Suppressor macrophage treated with lipopolysaccharide for 1 hour (primary cell): ENCODE results near the gene PSMB4.
"Not testable (repeated sequence)": the region's sequence is repeated elsewhere in the genome, so short reads cannot be mapped to it uniquely, and the experiment has no call there.

Experiments
- DNase-seq, 3 donors: peaks; one replicate each; pipeline ENCODE4 v3.0.0-alpha.2; 2020 to 2022

Gene PSMB4

DNA sequence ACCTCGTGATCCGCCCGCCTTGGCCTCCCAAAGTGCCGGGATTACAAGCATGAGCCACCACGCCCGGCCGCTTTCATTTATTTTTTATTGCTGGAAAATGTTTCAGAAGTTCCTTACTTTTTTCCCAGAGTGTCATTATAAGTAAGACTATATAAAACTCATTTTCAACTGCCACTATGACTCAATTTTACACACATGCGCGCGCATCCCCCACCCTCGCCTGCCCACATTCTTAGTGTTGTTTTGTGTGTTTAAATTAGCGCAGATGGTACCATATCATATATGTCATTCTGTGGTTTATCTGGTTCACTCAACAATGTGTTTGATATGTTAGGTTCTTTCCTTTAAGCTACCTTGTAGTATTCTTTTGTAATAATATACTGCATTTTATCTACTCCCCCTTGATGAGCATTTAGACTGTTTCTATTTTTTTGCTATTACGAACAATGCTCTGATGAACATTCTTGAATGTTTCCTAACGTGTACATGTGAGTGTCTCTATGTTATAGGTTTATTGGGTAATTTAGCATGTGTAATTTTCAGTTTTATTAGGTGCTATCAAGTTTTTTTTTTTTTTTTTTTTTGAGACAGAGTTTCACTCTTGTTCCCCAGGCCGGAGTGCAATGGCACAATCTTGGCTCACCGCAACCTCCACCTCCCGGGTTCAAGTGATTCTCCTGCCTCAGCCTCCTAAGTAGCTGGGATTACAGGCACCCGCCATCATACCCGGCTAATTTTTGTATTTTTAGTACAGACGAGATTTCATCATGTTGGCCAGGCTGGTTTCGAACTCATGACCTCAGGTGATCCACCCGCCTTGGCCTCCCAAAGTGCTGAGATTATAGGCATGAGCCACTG is 8.9 kb upstream of the PSMB4 start:
- DNase-seq, result not testable (repeated sequence)

DNA sequence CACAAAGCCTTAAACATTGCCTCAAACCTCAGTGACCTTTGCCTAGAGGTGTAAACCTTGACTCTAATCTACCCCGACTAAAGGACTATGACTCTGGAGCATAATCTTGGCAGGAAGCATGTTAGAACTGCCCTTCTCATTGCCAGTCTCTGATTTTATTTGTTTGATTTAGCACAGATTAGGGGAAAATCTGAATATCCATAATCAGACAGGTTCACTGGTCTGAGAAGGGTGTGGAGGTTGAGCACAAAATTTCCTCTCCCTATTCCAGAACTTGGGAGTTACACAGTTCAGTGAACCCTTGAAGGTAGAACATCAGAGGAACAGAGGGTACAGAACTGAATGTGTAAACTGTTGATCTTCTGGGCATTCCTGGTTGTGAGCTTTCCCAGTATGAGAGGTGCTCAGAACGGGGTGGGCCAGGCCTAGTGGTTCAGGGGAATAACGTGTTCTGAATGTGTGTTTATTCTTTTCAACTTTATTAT is 8.3 kb upstream of the PSMB4 start:
- no peak for DNase-seq

DNA sequence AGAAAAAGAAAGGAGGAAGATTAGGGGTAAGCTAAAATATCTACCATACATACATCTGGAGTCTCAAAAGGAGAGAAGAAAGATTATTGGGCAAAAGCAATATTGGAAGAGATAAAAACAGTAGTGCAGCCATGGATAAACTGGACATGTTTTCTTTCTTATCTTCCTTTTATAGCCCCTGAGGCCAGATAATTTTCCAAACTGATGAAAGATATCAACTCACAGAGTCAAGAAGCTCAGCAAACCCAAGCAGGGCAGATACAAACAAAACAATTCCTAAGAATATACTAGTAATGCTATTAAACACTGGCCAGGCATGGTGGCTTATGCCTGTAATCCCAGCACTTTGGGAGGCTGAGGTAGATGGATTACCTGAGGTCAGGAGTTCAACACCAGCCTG is 5.8 kb upstream of the PSMB4 start:
- DNase-seq, result no peak

DNA sequence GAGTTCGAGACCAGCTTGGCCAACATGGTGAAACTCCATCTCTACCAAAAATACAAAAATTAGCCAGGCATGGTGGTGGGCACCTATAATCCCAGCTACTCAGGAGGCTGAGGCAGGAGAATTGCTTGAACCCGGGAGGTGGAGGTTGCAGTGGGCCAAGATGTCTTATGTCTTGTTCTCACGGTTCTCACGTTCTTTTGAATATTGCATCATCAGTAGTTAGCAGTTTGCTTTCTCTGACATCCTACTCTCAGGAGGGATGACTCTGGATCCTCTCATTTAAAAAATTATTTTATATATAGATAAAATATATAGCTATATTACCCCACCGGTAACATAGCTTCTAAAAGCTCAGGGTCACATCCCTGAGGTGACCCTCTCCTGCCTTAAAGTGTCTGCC is 3.1 kb upstream of the PSMB4 start:
- DNase-seq, result not testable (repeated sequence)

DNA sequence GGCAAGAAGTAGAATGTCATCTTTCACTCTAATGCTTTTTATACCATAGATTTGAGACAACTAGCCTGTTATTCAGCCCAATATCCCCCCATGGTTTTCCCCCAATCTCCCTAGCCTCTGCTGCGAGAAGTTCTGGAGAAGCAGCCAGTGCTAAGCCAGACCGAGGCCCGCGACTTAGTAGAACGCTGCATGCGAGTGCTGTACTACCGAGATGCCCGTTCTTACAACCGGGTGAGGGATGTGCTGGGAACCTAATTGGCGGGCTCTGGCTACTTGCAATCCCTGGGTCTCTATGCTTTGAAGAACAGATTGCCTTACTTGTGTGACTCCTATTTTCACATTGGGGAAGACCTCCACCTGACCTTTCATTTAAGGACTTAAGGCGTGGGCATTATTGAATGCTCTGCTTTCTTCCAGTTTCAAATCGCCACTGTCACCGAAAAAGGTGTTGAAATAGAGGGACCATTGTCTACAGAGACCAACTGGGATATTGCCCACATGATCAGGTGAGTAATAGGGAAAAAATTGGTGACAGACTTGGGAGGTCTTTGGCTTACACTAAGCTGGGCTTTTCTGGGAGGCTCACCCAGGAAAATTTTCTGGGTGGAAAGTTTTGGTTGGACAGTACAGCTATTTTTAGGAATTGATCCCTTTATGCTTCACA is 1.9 kb downstream of the PSMB4 start:
- peak in 2 of 3 donors; percentile 7 for DNase-seq

DNA sequence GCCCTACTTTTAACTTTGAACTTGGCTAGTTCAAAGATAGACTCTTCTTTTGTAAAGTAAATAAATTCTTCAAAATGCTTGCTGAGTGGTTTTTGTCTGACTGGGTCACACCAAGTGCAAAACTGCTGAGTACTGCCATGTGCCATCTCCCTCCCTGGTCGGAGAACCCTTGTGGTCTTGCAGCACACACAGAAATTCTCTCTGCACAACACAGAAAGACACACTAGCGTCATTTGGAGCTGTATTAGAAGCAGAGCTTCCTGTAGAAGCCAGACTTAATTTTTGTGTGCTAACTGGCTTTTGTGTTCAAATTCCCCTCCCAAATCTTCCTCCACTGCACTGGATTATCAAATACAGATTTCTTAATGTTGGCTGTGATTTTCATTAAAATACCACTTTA is 2.5 kb downstream of the PSMB4 start:
- no peak for DNase-seq

DNA sequence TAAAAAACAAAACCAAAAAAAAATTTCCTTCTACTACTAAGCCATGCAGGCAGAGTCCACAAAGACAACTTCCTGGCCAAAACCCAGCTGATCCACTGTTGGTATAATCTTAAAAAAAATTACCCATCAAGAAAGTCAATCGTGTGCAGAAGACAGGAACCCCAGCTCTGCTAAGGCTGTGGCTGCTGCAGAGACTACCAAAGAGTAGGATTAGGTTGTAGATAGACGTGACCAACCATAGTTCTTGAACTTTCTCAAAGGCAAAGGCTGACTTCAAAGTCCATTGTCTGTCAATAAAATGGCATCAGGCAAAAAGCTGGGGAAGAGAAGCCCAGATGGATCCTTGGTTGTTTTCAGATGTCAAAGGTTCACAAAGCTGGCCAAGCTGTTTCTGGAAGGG is 3.4 kb downstream of the PSMB4 start:
- no peak for DNase-seq

DNA sequence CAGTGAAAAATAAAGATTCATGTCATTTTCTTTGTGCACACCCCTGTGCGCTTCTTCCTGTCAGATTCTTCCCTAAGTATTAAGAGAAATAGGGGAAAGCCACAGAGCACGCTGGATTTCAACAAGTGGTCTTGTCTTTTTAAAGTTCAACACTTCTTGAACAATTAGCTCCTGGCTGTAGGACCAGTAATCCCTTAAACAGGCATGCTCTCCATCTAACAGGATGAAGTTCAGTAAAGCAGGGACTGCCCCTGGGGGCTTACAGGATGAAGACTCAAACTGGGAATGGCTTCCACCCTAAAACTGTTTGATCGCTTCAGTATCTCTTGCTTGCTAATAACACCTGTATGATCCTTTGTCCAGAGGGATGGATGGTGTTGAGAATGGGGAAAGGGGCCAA is 4.2 kb downstream of the PSMB4 start:
- no peak for DNase-seq

DNA sequence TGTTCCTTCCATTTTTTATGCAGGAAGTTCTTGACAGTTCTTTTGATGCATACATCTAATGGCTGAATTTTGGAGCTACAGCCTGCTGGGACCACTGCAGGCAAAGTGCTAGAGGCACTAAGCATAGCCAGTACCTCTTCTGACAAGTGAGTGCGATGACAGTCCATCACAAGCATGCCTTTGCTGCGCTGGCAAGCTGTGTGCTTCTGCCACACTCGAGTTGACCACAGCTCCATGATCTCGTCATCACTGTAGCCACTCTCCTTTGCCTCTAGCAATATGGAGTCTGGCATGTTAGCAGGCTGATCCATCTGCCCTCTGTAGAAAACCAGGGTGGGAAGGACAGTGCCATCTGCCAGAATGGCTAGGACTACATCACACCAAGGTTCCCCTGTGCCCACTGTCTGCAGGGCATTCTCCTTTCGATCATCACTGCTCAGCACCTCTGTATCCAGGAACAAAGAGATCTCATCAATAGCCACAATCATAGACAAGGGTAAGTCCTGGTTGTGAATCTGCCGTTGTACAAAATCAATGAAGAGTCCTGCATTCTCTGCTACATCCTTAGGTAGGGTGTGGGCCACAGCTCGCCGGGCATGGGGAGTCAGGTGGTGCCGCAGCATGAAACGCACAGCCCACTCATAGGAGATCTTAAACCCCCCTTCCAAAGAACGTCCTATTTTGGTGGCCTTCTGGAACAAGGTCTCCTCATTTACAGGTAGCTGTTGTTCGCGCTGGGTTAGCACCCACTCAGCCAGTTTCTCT is 6.0 kb downstream of the PSMB4 start:
- DNase-seq, result no peak

DNA sequence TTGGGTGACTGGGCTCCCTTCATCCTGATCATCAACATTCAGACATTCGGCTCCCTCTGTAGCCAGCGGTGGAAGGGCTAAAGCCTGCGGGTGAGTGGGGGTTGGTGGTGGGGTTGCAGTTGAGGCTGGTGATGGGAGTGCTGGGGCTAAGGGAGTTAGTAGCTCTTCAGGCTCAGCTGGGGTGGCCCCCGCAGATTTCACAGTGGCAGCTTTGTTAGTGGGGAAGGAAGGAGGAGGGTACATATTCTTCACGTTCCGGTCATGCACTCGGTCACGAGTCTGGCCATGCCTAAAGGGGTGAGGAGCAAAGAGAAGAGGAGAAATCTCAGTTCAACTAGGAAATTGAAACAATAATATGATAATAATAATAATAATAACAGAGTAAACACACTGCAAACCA is 6.8 kb downstream of the PSMB4 start:
- DNase-seq, result no peak

DNA sequence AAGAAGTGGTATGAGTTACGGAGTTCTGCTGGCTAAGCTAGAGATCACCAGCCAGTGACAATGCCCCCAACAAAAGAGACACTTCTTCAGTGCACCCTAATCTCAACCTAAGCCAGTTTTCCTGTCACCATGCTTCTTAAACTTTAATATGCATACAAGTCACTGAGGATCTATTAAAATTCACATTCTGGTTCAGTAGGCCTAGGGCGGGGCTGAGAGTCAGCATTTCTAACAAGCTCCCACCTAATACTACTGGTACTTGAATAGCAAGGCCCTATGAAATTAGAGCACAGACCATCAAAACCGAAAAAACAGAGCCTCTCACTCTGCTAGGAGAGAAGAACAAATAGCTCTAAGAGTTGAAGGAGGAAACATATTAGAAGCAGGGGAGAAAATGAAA is 7.9 kb downstream of the PSMB4 start:
- no peak for DNase-seq

DNA sequence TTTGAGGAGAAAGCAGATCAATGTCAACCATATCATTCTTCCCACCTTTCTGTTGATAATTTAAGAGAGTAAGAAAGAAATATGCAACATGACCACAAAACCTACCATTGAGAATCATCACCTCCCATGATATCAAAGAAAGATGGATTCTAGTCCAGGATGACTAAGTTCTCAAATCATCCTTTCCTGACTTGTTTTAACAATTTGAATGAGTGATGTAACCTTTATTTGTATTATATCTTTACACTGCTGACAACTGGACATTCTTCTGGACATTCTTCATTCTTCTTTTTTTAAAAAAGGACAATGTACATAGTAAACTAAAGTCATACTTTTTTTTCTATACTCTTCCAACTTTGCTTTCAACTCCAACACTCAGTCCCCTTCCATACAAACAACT is 9.5 kb downstream of the PSMB4 start:
- no peak for DNase-seq

DNA sequence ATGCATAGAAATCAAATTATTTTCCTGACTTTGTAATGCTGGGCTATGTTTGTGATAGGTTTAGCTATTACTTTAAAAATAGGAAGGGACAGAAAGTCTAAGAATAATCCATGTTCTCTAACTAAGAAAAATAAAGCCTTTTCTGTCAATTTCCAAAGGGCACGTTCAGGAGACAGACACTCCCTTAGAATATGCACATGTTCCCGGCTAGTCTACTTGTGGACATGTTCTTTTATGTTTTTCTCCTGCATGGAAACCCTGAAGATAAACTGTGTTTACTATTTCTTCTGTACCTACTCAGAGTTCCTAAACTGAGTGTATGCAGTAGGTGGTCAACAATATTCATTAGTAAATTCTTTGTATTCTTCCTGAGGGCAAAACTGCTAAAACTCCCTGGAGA is 12.5 kb downstream of the PSMB4 start:
- no peak for DNase-seq

DNA sequence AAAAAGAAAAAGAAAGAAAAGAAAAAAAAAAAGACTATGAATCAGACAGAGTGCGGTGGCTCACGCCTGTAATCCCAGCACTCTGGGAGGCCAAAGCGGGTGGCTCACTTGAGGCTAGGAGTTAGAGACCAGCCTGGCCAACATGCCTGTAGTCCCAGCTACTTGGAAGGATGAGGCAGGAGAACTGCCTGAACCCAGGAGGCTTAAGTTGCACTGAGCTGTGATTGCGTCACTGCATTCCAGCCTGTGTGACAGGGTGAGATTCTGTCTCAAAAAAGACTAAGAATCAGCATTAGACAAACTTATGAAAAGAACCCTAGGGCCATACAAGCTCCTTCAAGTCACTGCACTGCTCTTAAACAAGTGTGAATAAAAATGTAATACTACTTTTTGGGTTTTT is 16.9 kb downstream of the PSMB4 start:
- DNase-seq, result no peak

DNA sequence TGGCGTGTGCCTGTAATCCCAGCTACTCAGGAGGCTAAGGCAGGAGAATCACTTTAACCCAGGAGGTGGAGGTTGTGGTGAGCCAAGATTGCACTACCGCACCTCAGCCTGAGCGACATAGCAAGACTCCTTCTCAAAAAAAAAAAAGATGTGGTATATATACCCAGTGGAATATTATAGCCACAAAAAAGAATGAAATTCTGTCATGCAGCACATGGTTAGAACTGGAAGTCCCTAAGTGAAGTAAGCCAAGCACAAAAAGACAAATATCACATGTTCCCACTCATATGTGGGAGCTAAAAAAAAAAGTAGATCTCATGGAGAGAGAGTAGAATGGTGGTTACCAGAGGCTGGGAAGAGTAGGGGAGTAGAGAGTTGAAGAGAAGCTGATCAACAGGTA is 18.7 kb downstream of the PSMB4 start:
- DNase-seq, result peak; percentile 30 to 52 (median 36)

DNA sequence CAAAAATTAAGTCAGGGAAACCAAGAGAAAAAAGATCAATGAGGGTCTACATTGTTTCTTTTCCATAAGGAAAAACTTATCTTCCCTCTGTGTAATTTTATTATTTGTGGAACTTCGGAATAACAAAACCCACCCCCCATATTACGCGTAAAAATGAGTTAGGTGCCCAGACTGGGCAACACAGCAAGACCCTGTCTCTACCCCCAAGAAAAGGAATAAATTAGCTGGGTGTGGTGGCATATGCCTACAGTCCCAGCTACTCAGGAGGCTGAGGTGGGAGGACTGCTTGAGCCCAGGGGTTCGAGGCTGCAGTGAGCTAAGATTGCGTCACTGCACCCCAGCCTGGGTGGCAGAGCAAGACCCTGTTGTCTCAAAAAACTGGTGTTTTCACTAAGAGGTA is 20.4 kb downstream of the PSMB4 start:
- no peak for DNase-seq

DNA sequence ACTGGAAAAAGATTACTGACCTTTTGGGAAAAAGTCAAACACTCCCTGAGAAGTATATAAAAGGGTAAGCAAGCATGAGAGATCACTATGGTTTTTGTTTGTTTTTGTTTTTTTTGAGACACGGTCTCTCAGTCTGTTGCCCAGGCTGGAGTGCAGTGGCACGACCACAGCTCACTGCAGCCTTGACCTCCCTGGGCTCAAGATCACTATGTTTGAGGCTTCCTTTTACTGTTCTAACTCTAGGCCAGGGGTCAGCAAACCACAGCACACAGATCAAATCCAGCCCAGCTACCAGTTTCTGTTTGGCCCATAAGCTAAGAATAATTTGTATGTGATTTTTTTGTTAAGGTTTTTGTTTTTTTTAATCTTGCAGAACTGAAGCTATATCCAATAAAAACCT is 25.7 kb downstream of the PSMB4 start:
- no peak for DNase-seq

DNA sequence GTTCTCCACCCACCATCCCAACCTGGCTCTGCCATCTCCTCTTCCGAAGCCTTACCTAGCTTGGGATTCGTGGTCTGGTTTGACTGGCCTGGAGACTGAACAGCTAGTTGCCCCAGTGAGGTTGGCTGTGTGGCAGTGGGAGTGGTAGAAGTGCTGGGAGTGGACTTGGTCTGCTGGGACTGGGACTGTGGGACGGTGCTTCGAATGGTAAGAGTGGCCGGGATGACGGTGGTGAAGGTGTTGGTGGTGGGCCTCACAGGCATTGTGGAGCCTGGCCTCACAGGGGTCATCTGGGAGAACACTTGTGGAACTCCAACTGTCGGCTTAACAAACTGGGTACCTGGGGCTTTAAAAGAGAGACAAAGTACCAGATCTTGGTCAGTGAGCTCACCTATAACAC is 28.7 kb downstream of the PSMB4 start:
- DNase-seq, result no peak

DNA sequence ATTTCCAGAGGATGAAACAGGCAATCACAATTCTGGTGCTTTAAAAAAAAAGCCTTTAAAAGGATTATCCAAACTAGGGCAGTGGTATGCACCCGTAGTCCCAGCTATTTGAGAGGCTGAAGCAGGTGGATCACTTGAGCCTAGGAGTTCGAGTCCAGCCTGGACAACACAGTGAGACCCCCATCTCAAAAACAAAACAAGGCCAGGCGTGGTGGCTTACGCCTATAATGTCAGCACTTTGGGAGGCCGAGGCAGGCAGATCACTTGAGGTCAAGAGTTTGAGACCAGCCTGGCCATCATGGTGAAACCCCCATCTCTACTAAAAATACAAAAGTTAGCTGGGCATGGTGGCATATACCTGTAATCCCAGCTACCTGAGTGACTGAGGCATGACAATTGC is 34.5 kb downstream of the PSMB4 start:
- not testable (repeated sequence) for DNase-seq

DNA sequence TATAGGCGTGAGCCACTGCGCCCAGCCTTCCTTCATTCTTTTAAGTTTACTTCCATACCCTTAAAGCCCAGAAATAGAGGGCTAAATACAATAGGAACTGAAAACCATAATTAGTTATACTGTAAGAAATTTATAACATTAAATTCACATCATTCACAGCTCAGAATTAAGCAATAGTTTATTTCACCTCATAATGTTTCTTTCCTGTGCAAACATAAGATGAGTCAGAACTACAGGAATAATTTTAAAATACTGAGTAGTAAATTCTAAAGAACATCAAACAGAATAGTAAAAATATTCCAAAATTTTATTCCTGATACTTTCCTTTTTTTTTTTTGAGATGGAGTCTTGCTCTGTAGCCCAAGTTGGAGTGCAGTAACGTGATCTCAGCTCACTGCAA is 35.8 kb downstream of the PSMB4 start:
- DNase-seq, result no peak

DNA sequence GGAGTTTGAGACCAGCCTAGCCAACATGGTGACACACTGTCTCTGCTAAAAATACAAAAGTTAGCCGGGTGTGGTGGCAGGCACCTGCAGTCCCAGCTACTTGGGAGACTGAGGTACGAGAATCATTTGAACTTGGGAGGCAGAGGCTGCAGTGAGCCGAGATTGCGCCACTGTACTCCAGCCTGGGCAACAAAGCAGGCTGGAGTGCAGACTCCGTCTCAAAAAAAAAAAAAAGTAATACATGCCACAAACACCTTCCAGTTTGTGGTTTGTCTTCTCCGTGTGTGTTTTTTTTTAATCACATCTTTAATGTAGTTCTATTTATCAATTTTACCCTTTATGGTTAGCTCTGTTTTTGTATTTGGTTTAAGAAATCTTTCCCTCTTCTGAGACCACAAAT is 37.6 kb downstream of the PSMB4 start:
- DNase-seq, result no peak

DNA sequence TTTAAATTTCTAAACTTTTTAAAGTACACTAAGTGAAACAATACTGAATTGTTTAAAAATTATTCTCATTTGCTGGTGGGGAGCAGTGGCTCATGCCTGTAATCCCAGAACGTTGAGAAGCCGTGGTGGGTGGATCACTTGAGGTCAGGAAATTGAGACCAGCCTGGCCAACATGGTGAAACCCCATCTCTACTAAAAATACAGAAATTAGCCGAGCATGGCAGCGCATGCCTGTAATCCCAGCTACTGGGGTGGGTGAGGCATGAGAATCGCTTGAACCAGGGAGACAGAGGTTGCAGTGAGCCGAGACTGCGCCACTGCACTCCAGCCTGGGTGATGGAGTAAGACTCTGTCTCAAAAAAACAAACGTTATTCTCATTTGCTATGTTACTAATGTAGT is 38.0 kb downstream of the PSMB4 start:
- DNase-seq, result not testable (repeated sequence)
